Aorta (tissue), 5 donors: ENCODE measurements around the gene PMPCA. TPM values are rescaled to one million over a fixed set of nuclear protein-coding genes. Genes with fewer than 3 reads are reported as not detected.

Experiments used
- ATAC-seq: fragments of 200-7000 bp; cut with Tn5 transposase; one replicate; pipeline ENCODE4 v1.9.1; 2022; ENCODE audit warnings: moderate library complexity; ENCODE audit not compliant: low FRiP score
- DNase-seq, 2 donors: peaks; one replicate each; pipeline ENCODE4 v3.0.0-alpha.2; 2020
- H3K27ac ChIP-seq, 2 donors: one replicate each; pipeline ENCODE4 v1.5.1; 2013; ENCODE audit warnings: low read length in 2 of 2, mild to moderate bottlenecking in 2 of 2, moderate library complexity in 2 of 2, control low read depth in 1 of 2, inconsistent platforms in 1 of 2, low read depth in 1 of 2
- H3K27me3 ChIP-seq, 2 donors: one replicate each; pipeline ENCODE4 v1.6.1; 2013; ENCODE audit warnings: control low read depth in 1 of 2, low read length in 1 of 2, mild to moderate bottlenecking in 1 of 2, moderate library complexity in 1 of 2; ENCODE audit not compliant: insufficient read depth in 2 of 2, control insufficient read depth in 1 of 2
- H3K36me3 ChIP-seq, 2 donors: one replicate each; pipeline ENCODE4 v1.6.1; 2013; ENCODE audit warnings: control low read depth in 1 of 2, low read length in 1 of 2, mild to moderate bottlenecking in 1 of 2; ENCODE audit not compliant: insufficient read depth in 2 of 2, control insufficient read depth in 1 of 2
- H3K4me1 ChIP-seq, 2 donors: one replicate each; pipeline ENCODE4 v1.6.1; 2013; ENCODE audit warnings: low read length in 2 of 2, control low read depth in 1 of 2, mild to moderate bottlenecking in 1 of 2, moderate library complexity in 1 of 2; ENCODE audit not compliant: insufficient read depth in 2 of 2, control insufficient read depth in 1 of 2
- H3K4me3 ChIP-seq, 2 donors: one replicate each; pipeline ENCODE4 v1.5.1; 2013; ENCODE audit warnings: low read length in 2 of 2, control low read depth in 1 of 2, mild to moderate bottlenecking in 1 of 2
- H3K9me3 ChIP-seq: one replicate; pipeline ENCODE4 v1.6.1; 2013; ENCODE audit warnings: mild to moderate bottlenecking, low read length; ENCODE audit not compliant: control insufficient read depth
- WGBS, 2 donors: extraction: QIAGEN DNeasy Blood & Tissue Kit; methylation state at CpG; one replicate each; pipeline ENCODE4 v1.1.7; 2013; 5-methylcytosine and 5-hydroxymethylcytosine counted together
- intact Hi-C, 2 donors: fragments of 100-400 bp; cut with DNase I; formaldehyde crosslinking; loops; one replicate each; pipeline versions ENCODE4 v1.14.2 to v1.15.0; 2022
- polyA plus RNA-seq, 2 donors: library from polyadenylated mRNA; stranded (reverse); fragments of 200-250 nt; gene quantifications; one replicate each; pipeline ENCODE4 v1.2.3, GENCODE V29; 2013
- total RNA-seq, 2 donors: library from RNA; stranded (reverse); fragmentation: NEBNext Ultra II Directional; extraction: Animal tissue kit (Norgen Biotek cat#: 25700); gene quantifications; one replicate each; pipeline ENCODE4 v1.2.1, GENCODE V29; 2021
- donor health status: healthy with polysubstance abuse.
- donor health status: Bipolar disorder and iron deficiency.
- donor health status: DM: no; HTN: no; CAD: no.
- donor health status: DM: no; HTN: no; CAD: no.
- donor health status: DM: yes; HTN: yes; CAD: no.

Gene PMPCA
- total and polyA plus RNA-seq, 4 donors, result 16.2 to 72.0 (median 35.0) TPM

DNA sequence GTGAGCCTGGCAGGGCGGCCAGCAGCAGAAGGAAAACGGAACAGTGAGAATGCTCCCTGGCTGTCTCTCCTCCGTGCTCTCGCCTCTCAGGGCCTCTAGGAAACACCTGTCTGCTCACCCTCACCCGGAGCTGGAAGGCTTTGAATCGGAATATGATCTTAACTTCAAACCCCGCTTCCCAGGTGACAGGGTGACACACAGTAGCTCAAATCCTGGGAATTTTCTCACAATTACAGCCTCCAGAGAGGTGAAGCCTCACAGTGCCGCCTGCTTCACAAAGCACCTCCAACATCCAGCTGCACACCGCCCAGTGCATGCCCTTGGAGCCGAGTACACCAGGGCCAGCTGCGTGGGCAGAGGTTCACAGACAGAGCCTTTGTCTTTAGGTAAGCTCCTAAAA is 59.9 kb downstream of the PMPCA start:
- H3K27ac ChIP-seq, result no peak overlapping the region
- no peaks in the 10 kb centered on the region for H3K9me3 ChIP-seq
- no peaks in the 10 kb centered on the region for H3K27me3 ChIP-seq
- ATAC-seq (no peak), DNase-seq (no peak)
- no peak overlapping the region for H3K4me3 ChIP-seq
- intact Hi-C loops, result no loop called here
- H3K4me1 ChIP-seq, result no peaks in the 10 kb centered on the region
- WGBS, 2 donors, result 87 to 89% methylated on average over 11 of the region's 11 CpGs
- peaks cover 0 to 17% of the 10 kb centered on the region in 2 donors for H3K36me3 ChIP-seq

DNA sequence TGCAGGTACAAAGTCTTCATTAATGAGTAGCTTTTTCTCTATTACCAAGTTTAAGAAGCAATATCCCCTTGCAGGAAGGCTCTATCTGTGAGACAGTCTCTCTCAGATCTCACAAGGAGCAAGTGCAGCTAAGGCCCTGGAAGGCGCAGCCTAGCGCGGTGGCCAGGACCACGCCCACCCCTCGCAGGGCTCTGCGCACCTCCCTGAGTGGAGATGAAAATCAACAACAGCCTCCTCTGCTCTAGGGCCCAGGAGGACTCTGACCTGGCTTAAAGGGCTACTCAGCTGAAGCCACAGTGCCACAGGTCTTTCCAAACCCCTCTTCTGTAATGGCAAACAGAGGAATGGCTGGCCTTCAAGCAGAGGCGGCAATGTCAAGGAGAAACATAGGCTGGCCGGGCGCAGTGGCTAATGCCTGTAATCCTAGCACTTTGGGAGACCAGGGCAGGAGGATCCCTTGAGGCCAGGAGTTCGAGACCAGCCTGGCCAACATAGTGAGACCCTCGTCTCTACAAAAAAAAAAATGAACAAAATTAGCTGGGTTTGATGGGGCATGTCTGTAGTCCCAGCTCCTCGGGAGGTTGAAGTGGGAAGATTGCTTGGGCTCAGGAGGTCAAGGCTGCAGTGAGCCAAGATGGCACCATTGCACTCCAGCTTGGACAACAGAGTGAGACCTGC is 60.5 kb downstream of the PMPCA start:
- H3K27me3 ChIP-seq, result no peaks in the 10 kb centered on the region
- 90 to 92% methylated on average over 12 of the region's 12 CpGs for WGBS, 2 donors
- H3K9me3 ChIP-seq, result no peaks in the 10 kb centered on the region
- H3K36me3 ChIP-seq, result peaks cover 0 to 15% of the 10 kb centered on the region in 2 donors
- intact Hi-C loops, result no loop called here
- H3K4me3 ChIP-seq, result no peak overlapping the region
- DNase-seq (no peak), ATAC-seq (no peak)
- no peak overlapping the region for H3K27ac ChIP-seq
- no peaks in the 10 kb centered on the region for H3K4me1 ChIP-seq

- H3K9me3 ChIP-seq, result no peaks in the 10 kb centered on the region
- intact Hi-C loops, result no loop called here
- 87 to 88% methylated on average over 19 of the region's 19 CpGs for WGBS, 2 donors
- ATAC-seq, result no peak
- H3K27ac ChIP-seq, result no peak overlapping the region
- DNase-seq, result no peak
- H3K27me3 ChIP-seq, result no peaks in the 10 kb centered on the region
- H3K36me3 ChIP-seq, result peaks cover 0 to 13% of the 10 kb centered on the region in 2 donors
- no peaks in the 10 kb centered on the region for H3K4me1 ChIP-seq
- no peak overlapping the region for H3K4me3 ChIP-seq
Observed at GRCh38 chr9:136471802-136472487, 61.5 kb downstream of the PMPCA start.

- H3K27ac ChIP-seq, result no peak overlapping the region
- peaks cover 0 to 11% of the 10 kb centered on the region in 2 donors for H3K36me3 ChIP-seq
- DNase-seq (no peak), ATAC-seq (no peak)
- H3K27me3 ChIP-seq, result no peaks in the 10 kb centered on the region
- no peaks in the 10 kb centered on the region for H3K9me3 ChIP-seq
- H3K4me1 ChIP-seq, result no peaks in the 10 kb centered on the region
- 86 to 88% methylated on average over 28 of the region's 28 CpGs for WGBS, 2 donors
- H3K4me3 ChIP-seq, result no peak overlapping the region
- intact Hi-C loops, result no loop called here
Observed at GRCh38 chr9:136472640-136473353, 62.3 kb downstream of the PMPCA start.

DNA sequence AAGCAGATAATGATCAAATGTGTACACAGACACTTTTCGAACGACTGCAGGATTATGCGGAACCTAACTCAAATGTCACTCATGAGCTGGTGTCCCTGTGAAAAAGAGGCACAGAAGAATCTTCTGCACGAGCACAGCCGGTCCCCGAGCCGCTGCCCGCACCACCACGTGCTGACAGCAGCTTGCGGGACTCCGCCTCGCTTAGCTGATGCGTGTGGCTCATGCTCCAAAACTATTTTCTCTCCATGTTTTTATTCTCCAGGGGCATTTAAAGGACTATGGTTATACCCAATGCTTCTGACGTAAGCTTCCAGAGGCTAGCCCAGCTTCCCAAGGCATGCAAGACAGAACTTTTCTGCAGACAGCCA is 62.9 kb downstream of the PMPCA start:
- ATAC-seq (no peak), DNase-seq (no peak)
- intact Hi-C loops, result no loop called here
- Histone ChIP-seq H3K4me1 (no peaks in the 10 kb centered on the region), H3K36me3 (peaks cover 0 to 10% of the 10 kb centered on the region in 2 donors), H3K27me3 (no peaks in the 10 kb centered on the region), H3K9me3 (no peaks in the 10 kb centered on the region), H3K4me3 (no peak overlapping the region), H3K27ac (no peak overlapping the region)
- WGBS, 2 donors, result 83 to 87% methylated on average over 14 of the region's 14 CpGs

Other genes starting within 250 kb of the PMPCA start
- not detected for gene LHX3, start 205.5 kb upstream of the PMPCA start, total RNA-seq
- not detected for gene LHX3, start 205.5 kb upstream of the PMPCA start, polyA plus RNA-seq
- 1 to 10 TPM; 6.8 to 7.9 TPM for gene QSOX2, start 164.8 kb upstream of the PMPCA start, total RNA-seq
- gene QSOX2, start 164.8 kb upstream of the PMPCA start, polyA plus RNA-seq, result 1 to 10 TPM; 1.0 to 5.7 TPM
- gene CCDC187, start 106.6 kb upstream of the PMPCA start, total RNA-seq, result not detected
- gene CCDC187, start 106.6 kb upstream of the PMPCA start, polyA plus RNA-seq, result not detected
- gene GPSM1, start 83.1 kb upstream of the PMPCA start, total RNA-seq, result 10 to 100 TPM; 22.7 to 28.9 TPM
- gene GPSM1, start 83.1 kb upstream of the PMPCA start, polyA plus RNA-seq, result 10 to 100 TPM in 1 of 2 donors, 1 to 10 TPM in 1; 6.9 to 53.7 TPM
- 10 to 100 TPM; 15.5 to 18.1 TPM for gene DNLZ, start 46.9 kb upstream of the PMPCA start, total RNA-seq
- 10 to 100 TPM; 12.4 to 14.4 TPM for gene DNLZ, start 46.9 kb upstream of the PMPCA start, polyA plus RNA-seq
- gene CARD9, start 37.0 kb upstream of the PMPCA start, total RNA-seq, result 1 to 10 TPM; 2.6 to 5.3 TPM
- gene CARD9, start 37.0 kb upstream of the PMPCA start, polyA plus RNA-seq, result 1 to 10 TPM; 1.4 to 4.4 TPM
- 1 to 10 TPM; 6.8 to 7.7 TPM for gene SNAPC4, start 10.5 kb upstream of the PMPCA start, total RNA-seq
- gene SNAPC4, start 10.5 kb upstream of the PMPCA start, polyA plus RNA-seq, result 10 to 100 TPM in 1 of 2 donors, 1 to 10 TPM in 1; 1.6 to 13.9 TPM
- gene ENTR1, start within 50 bp of the PMPCA start, total RNA-seq, result 10 to 100 TPM; 27.1 to 39.0 TPM
- 10 to 100 TPM; 15.0 to 47.2 TPM for gene ENTR1, start within 50 bp of the PMPCA start, polyA plus RNA-seq
- gene INPP5E, start 29.2 kb downstream of the PMPCA start, total RNA-seq, result 10 to 100 TPM in 1 of 2 donors, 1 to 10 TPM in 1; 8.6 to 14.9 TPM
- gene INPP5E, start 29.2 kb downstream of the PMPCA start, polyA plus RNA-seq, result 10 to 100 TPM in 1 of 2 donors, 1 to 10 TPM in 1; 2.8 to 15.6 TPM
- 10 to 100 TPM; 57.1 to 59.1 TPM for gene SEC16A, start 72.4 kb downstream of the PMPCA start, total RNA-seq
- gene SEC16A, start 72.4 kb downstream of the PMPCA start, polyA plus RNA-seq, result 10 to 100 TPM; 11.1 to 61.0 TPM
- gene NOTCH1, start 135.4 kb downstream of the PMPCA start, total RNA-seq, result 10 to 100 TPM; 47.4 to 81.6 TPM
- gene NOTCH1, start 135.4 kb downstream of the PMPCA start, polyA plus RNA-seq, result 1 to 10 TPM; 3.1 to 8.5 TPM